ENCODE measurements around the gene PRR5L.
"Not testable (repeated sequence)": the region's sequence is repeated elsewhere in the genome, so short reads cannot be mapped to it uniquely, and the experiment has no call there.

The PRR5L gene

GRCh38 chr11:36280531-36280930 is 15.6 kb upstream of the PRR5L start:
- no peak for DNase-seq (ENCODE audit: low read depth)

- DNase-seq (ENCODE audit: low read depth), result no peak
These were observed 14.2 kb upstream of the PRR5L start for GRCh38 chr11:36281850-36282249.

- DNase-seq (ENCODE audit: low read depth), result no peak
These were observed 13.2 kb upstream of the PRR5L start for GRCh38 chr11:36282926-36283325.

GRCh38 chr11:36288442-36289225 is 7.5 kb upstream of the PRR5L start:
- DNase-seq (ENCODE audit: low read depth), result no peak

GRCh38 chr11:36289226-36289852 is 6.7 kb upstream of the PRR5L start, which contains the start of gene COMMD9:
TSS of gene COMMD9 (minus strand) at chr11:36289424. CDS start at chr11:36289412, 12 bp downstream.
- DNase-seq (ENCODE audit: low read depth), result peak; percentile 89

GRCh38 chr11:36292311-36292722 is 3.8 kb upstream of the PRR5L start:
- no peak for DNase-seq (ENCODE audit: low read depth)

GRCh38 chr11:36296884-36297543 is 926 bp downstream of the PRR5L start:
- DNase-seq (ENCODE audit: low read depth), result no peak

- DNase-seq (ENCODE audit: low read depth), result no peak
These were observed 4.6 kb downstream of the PRR5L start for GRCh38 chr11:36300650-36301049.

- DNase-seq (ENCODE audit: low read depth), result no peak
These were observed 8.3 kb downstream of the PRR5L start for GRCh38 chr11:36304351-36304750.

- DNase-seq (ENCODE audit: low read depth), result no peak
These were observed 9.0 kb downstream of the PRR5L start for GRCh38 chr11:36305047-36305446.

- no peak for DNase-seq (ENCODE audit: low read depth)
These were observed 10.8 kb downstream of the PRR5L start for GRCh38 chr11:36306888-36307287.

- no peak for DNase-seq (ENCODE audit: low read depth)
These were observed 12.5 kb downstream of the PRR5L start for GRCh38 chr11:36308577-36308976.

- no peak for DNase-seq (ENCODE audit: low read depth)
These were observed 13.7 kb downstream of the PRR5L start for GRCh38 chr11:36309779-36310178.

GRCh38 chr11:36311926-36312595 is 16.0 kb downstream of the PRR5L start:
- no peak for DNase-seq (ENCODE audit: low read depth)

- no peak for DNase-seq (ENCODE audit: low read depth)
These were observed 16.8 kb downstream of the PRR5L start for GRCh38 chr11:36312611-36313472.

GRCh38 chr11:36313750-36314433 is 17.8 kb downstream of the PRR5L start:
- no peak for DNase-seq (ENCODE audit: low read depth)

- no peak for DNase-seq (ENCODE audit: low read depth)
These were observed 18.3 kb downstream of the PRR5L start for GRCh38 chr11:36314434-36314767.

- DNase-seq (ENCODE audit: low read depth), result no peak
These were observed 20.0 kb downstream of the PRR5L start for GRCh38 chr11:36316049-36316448.

- DNase-seq (ENCODE audit: low read depth), result no peak
These were observed 21.9 kb downstream of the PRR5L start for GRCh38 chr11:36317992-36318391.

GRCh38 chr11:36324956-36325355 is 28.9 kb downstream of the PRR5L start:
- not testable (repeated sequence) for DNase-seq (ENCODE audit: low read depth)

- DNase-seq (ENCODE audit: low read depth), result not testable (repeated sequence)
These were observed 29.3 kb downstream of the PRR5L start for GRCh38 chr11:36325403-36325802.
